Erythroblast (primary cell): ENCODE measurements around the gene MYNN.

Experiments
- GATA1 ChIP-seq: IDR thresholded peaks from 2 replicates; pipeline ENCODE4 v1.6.1; 2011; ENCODE audit warnings: low read depth, mild to moderate bottlenecking, control low read depth, low read length, moderate library complexity
- POLR2A ChIP-seq: IDR thresholded peaks from 2 replicates; pipeline ENCODE4 v1.6.1; 2011; ENCODE audit warnings: mild to moderate bottlenecking, low read length

DNA sequence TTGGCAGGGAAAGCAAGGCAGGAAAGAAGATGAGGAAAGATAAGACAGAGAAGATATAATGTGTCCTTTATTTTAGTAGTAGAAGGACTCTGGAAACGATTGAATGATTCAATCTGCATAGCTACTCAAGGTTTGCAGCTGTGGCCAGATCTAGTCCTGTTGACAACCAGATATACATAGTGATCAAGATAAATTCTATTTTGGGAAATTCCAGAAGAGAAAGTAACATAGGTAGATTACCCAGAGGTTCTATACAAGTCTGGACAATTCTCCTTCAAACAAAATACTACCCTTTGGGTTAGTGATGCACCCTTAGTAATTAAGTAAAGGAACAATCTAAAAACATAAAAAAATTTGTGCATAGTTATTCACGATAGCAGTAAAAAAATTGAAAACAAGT lies 17.7 kb upstream of the MYNN start:
- TF ChIP-seq POLR2A (no peak), GATA1 (no peak)
